Embryonic facial prominence (tissue), 1 donor: ENCODE data around the gene ADORA2B.
"Not testable (repeated sequence)": the region's sequence is repeated elsewhere in the genome, so short reads cannot be mapped to it uniquely, and the experiment has no call there.

ENCODE experiments used
- DNase-seq: peaks from one replicate; pipeline ENCODE4 v3.0.0-alpha.2; 2016; ENCODE audit errors: extremely low spot score

Gene ADORA2B

GRCh38 chr17:15944759-15945526 lies at the start of gene ADORA2B:
Gene ADORA2B (plus strand): TSS chr17:15945130. CDS start chr17:15945249, 119 bp downstream.
- no peak for DNase-seq

- DNase-seq: no peak
These were observed 48.7 kb upstream of the ADORA2B start for GRCh38 chr17:15896277-15896676.

DNA sequence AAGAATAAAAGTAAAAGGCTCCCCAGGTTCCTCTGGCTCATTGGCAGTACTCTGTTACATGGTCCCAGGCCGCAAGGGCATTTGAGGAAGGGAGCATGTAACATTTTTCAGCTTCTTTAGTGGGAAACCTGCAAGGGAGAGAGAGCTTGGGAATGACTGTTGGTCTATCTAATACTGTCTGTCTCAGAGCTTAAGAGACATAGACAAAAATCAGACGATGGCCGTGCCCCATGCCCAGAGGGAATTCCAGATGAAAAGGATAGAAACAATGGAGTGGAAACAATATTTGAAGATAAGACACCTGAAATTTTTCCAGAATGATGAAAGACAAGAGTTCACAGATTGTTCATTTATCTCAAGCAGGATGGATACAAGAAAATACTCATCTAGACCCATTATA lies 48.1 kb upstream of the ADORA2B start:
- DNase-seq: no peak

- not testable (repeated sequence) for DNase-seq
These were observed 45.3 kb upstream of the ADORA2B start for GRCh38 chr17:15899596-15899995.

GRCh38 chr17:15900871-15901270 lies 44.1 kb upstream of the ADORA2B start:
- no peak for DNase-seq

GRCh38 chr17:15905236-15905635 lies 39.7 kb upstream of the ADORA2B start:
- DNase-seq: not testable (repeated sequence)

DNA sequence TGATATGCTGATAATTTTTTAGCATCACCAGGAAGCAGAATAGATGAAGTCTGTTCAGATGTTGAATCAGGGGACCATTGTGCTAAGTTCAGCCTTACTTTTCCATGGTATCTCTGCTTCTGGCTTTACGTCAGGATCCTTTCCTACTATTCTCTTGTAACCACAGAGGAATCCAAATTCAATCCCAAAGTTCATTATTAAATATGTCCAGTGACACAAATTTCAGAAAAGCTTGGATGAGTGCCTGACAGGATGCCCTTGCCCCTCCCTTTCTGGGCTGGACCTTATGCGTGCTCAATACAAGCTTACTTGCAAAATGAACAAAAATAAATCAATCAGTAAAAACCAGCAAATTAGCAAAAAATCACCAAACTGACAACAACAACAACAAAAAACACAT lies 37.6 kb upstream of the ADORA2B start:
- DNase-seq: no peak

DNA sequence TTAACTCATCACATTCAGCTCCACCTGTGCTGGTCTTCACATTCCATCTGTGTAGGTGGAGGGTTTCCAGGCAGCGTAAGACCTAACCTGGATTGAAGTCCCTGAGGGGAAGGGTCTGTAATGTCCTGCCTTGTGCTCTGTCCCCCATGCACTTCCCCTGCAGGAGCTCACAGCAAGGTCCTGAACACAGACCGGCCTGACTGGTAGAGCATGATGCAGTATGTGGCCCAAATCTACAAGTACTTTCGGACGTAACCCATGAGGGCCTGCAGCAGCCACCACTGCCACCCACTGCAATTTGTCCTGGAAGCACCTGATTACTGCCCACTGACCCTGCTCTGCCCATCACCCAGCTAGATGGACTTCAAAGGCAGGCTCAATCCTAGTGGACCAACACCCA lies 36.6 kb upstream of the ADORA2B start:
- DNase-seq: no peak

DNA sequence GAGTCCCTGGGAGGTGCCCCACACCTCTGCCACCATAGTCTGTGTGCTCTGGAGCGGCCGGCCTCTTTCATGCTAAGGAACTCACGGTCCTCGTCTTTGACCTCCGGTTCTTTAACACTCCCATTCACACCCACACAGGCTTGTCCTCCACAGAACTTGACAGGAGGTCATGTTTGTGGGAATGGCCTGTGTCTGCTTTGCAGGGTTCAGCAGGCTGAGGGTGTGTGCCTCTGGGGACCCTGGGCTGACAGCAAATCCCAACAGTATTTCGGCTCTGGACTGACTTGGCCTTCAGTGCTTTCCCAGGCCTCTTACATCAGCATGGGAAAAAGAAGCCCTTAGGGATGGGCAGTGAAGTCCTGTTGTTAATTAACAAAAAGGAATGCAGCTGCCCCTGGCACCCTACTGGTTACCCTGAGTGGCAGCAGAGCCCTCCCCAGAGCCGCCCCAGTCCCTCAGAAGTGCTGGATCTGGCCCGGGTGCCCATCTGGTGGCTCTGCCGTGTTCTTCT lies 35.4 kb upstream of the ADORA2B start:
- no peak for DNase-seq

- DNase-seq: no peak
These were observed 34.1 kb upstream of the ADORA2B start for GRCh38 chr17:15910791-15911190.

DNA sequence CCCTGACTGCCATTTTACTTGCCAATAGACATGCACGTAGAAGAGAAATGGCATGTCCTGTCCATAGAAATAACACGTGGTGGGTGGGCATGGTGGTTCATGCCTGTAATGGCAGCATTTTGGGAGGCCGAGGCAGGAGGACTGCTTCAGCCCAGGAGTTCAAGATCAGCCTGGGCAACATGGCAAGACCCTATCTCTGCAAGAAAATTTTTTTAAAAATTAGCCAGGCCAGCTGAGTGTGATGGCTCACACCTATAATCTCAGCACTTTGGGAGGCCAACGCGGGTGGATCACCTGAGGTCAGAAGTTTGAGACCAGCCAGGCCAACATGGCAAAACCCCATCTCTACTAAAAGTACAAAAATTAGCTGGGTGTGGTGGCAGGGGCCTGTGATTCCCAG lies 33.2 kb upstream of the ADORA2B start:
- not testable (repeated sequence) for DNase-seq

DNA sequence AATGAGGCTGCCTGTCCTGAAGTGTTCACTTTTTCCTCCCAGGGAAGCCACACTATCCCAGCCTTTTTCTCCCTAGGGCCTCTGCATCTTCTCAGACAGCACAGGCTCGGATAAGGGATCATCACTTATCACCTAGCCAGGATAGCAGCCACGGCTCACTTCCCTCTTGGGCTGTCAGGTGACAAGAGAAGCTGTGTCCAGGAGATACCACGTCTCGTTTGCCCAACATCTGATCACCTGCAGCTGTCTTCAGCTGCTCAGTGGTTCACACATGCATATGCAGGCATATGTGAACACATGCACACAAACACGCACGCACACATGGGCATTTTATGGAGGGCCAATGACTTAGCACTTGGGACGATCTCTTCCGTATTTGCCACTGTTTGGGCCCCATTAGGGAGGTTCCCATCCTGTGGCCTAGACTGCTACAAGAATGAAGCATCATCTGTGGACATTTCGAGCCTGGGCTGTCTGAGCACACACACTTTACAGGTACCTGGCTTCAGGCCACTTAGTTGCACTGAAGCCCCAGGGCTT lies 32.4 kb upstream of the ADORA2B start:
- no peak for DNase-seq

DNA sequence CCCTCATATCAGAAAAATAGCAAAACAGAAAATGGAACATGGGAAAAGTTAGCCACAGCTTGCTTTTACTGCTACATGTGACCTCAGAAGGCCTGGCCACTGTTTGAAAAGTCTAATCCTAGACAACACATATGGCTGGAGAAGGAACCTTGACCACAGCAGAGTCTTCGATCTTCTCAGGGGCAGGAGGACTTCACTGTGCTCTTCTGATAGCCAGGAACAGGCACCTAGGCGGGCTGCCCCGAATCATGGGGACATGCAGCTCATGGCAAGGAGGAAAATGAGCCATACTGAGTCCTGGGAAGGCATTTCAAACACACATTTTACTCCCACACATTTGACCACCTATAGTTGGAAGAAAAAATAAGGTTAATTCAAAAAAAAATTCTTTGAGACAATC lies 31.1 kb upstream of the ADORA2B start:
- no peak for DNase-seq

GRCh38 chr17:15914400-15915170 lies 30.3 kb upstream of the ADORA2B start:
- DNase-seq: no peak

GRCh38 chr17:15915961-15916360 lies 29.0 kb upstream of the ADORA2B start:
- DNase-seq: no peak

- DNase-seq: no peak
These were observed 27.9 kb upstream of the ADORA2B start for GRCh38 chr17:15917021-15917437.

DNA sequence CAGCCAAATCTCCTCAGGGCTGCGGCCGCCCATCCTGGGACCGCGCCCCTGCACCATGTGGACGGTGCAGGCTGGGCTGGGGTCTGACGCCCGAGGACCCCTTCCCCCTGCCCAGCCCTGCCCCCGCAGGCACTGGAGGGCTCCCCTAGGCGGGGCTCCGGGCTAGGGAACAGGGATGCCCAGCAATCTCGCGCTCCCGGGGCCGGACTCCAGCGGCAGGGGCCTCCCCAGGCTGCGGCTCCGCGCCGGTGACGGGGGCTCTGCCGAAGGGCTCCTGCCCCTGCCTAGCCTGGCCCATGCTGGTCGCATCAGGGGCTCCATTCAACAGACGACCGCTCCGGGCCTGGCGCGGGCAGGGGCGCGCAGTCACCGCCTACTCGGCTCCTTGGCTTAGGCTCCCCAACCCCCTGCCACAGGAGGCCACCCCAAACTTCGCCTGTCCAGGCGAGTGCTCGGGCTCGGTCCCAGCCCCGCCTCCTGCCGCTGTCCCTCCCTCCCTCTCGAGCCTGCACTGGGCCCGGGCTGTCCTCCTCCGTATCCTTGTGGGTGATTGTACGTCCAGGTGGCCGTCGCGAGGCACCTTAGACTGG lies 27.4 kb upstream of the ADORA2B start:
- DNase-seq: no peak

- no peak for DNase-seq
These were observed 26.7 kb upstream of the ADORA2B start for GRCh38 chr17:15918261-15918660.

DNA sequence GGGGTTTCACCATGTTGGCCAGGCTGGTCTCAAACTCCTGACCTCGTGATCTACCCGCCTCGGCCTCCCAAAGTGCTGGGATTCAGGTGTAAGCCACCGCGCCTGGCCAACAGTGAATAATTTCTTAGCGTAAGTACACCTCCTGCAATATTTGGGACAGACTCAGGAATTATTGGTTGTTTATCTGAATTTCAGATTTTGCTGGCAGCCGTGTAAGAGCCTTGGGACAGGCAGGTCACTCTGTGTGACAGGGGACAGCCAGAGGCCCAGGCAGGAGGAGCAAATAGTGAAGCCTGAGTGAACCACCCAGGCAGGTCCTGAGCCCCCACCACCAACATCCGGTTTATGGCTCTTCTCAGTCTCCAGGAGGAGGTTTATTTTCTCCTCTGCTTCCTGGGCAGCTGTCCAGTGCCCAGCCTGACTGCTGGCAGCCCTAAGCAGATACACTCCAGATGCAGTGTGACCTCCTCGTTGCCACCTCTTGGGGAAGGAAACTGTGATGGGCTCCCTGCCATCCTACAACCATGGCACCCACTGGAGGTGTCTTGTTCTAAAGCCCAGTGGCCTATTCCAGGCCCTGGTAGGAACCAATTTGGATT lies 26.2 kb upstream of the ADORA2B start:
- DNase-seq: no peak

GRCh38 chr17:15919466-15919865 lies 25.5 kb upstream of the ADORA2B start:
- DNase-seq: no peak

- no peak for DNase-seq
These were observed 24.1 kb upstream of the ADORA2B start for GRCh38 chr17:15920758-15921239.

DNA sequence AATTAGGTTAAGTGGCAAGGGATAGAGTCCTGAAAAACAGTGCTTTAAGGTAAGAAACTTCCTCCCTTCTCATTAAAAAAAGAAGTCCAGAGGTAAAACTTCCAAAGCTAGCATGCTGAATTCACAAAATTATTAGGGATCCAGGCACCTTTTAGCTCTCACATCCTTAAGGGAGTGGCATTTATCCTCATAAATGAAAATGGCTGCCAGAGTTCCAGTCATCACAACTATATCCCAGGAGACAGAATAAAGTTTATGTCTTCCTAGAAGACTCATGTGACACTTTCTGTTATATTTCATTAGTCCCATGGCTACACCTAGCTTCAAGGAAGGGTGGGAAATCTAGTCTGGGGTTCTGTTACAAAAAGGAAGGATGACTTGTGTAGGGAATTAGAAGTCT lies 23.3 kb upstream of the ADORA2B start:
- no peak for DNase-seq
